Neural cell (in vitro differentiated cells): ENCODE data around the gene PRDX1. TPM values are rescaled to one million over a fixed set of nuclear protein-coding genes. Genes with fewer than 3 reads are reported as not detected.

ENCODE experiments used
- H2AFZ ChIP-seq: fragments of 200-600, 300-800 bp; sonication (generic), shearing (Covaris generic); 2 replicates; pipeline ENCODE4 v1.6.0; 2014; ENCODE audit warnings: low read depth, mild to moderate bottlenecking, antibody characterized with exemption, low read length, moderate library complexity
- H3F3A ChIP-seq: fragments of 200-600 bp; shearing (Covaris generic); 2 replicates; pipeline ENCODE4 v1.6.1; 2016; ENCODE audit warnings: mild to moderate bottlenecking, moderate library complexity, mixed read lengths, antibody characterized with exemption, low read length; ENCODE audit not compliant: insufficient read depth, poor library complexity, severe bottlenecking
- H3K27ac ChIP-seq: fragments of 200-600, 300-800 bp; sonication (generic), shearing (Covaris generic); 2 replicates; pipeline ENCODE4 v1.5.1; 2014; ENCODE audit warnings: mild to moderate bottlenecking, low read length, moderate library complexity
- H3K27me3 ChIP-seq: fragments of 300-800, 200-600 bp; sonication (generic), shearing (Covaris generic); 2 replicates; pipeline ENCODE4 v1.6.0; 2014; ENCODE audit warnings: mild to moderate bottlenecking, low read depth, low read length, moderate library complexity; ENCODE audit not compliant: insufficient read depth
- H3K36me3 ChIP-seq: fragments of 300-800, 200-600 bp; sonication (generic), shearing (Covaris generic); 2 replicates; pipeline ENCODE4 v1.5.1; 2014; ENCODE audit warnings: mild to moderate bottlenecking, antibody characterized with exemption, low read length, moderate library complexity; ENCODE audit not compliant: insufficient read depth
- H3K4me2 ChIP-seq: fragments of 300-800, 200-600 bp; sonication (generic), shearing (Covaris generic); 2 replicates; pipeline ENCODE4 v1.6.0; 2014; ENCODE audit warnings: mild to moderate bottlenecking, low read length
- H3K4me3 ChIP-seq: fragments of 300-800, 200-600 bp; sonication (generic), shearing (Covaris generic); 2 replicates; pipeline ENCODE4 v1.5.1; 2014; ENCODE audit warnings: mild to moderate bottlenecking, low read length, moderate library complexity
- H3K79me2 ChIP-seq: fragments of 200-600 bp; shearing (Covaris generic); replicated peaks from 2 replicates; pipeline ENCODE4 v1.6.0; 2014; ENCODE audit warnings: mild to moderate bottlenecking, low read length, moderate library complexity; ENCODE audit not compliant: insufficient read depth
- H3K9ac ChIP-seq: fragments of 300-800, 200-600 bp; sonication (generic), shearing (Covaris generic); 2 replicates; pipeline ENCODE4 v1.6.1; 2016; ENCODE audit warnings: mild to moderate bottlenecking, low read length, mixed read lengths
- H3K9me2 ChIP-seq: fragments of 200-600 bp; shearing (Covaris generic); 2 replicates; pipeline ENCODE4 v1.6.1; 2016; ENCODE audit warnings: mild to moderate bottlenecking, low read length, mixed read lengths; ENCODE audit not compliant: insufficient read depth
- H3K9me3 ChIP-seq: fragments of 200-600, 300-800 bp; sonication (generic), shearing (Covaris generic); 2 replicates; pipeline ENCODE4 v1.6.1; 2016; ENCODE audit warnings: mild to moderate bottlenecking, mixed run types, low read length, moderate library complexity, mixed read lengths
- H4K20me1 ChIP-seq: fragments of 200-600 bp; shearing (Covaris generic); 2 replicates; pipeline ENCODE4 v1.6.1; 2016; ENCODE audit warnings: mild to moderate bottlenecking, mixed run types; ENCODE audit not compliant: insufficient read depth
- EP300 ChIP-seq: fragments of 450-650 bp; conservative IDR thresholded peaks from 2 replicates; pipeline ENCODE4 v1.6.1; 2014; ENCODE audit warnings: antibody characterized with exemption, mild to moderate bottlenecking, moderate library complexity; ENCODE audit not compliant: poor library complexity, severe bottlenecking
- EZH2 ChIP-seq: fragments of 200-600, 300-800 bp; shearing (Covaris generic), sonication (generic); IDR thresholded peaks from 2 replicates; pipeline ENCODE4 v1.6.1; 2014; ENCODE audit warnings: antibody characterized with exemption, low read length, borderline replicate concordance, mild to moderate bottlenecking; ENCODE audit not compliant: insufficient read depth, poor library complexity, severe bottlenecking
- MXI1 ChIP-seq: fragments of 450-650 bp; conservative IDR thresholded peaks from 2 replicates; pipeline ENCODE4 v1.6.1; 2014; ENCODE audit warnings: antibody characterized with exemption, mild to moderate bottlenecking; ENCODE audit not compliant: poor library complexity, severe bottlenecking
- POLR2AphosphoS5 ChIP-seq: IDR thresholded peaks from 2 replicates; pipeline ENCODE4 v1.6.1; 2012
- RAD21 ChIP-seq: fragments of 450-650 bp; conservative IDR thresholded peaks from 2 replicates; pipeline ENCODE4 v1.6.1; 2014; ENCODE audit warnings: antibody characterized with exemption, mild to moderate bottlenecking, moderate library complexity
- SMC3 ChIP-seq: fragments of 450-650 bp; conservative IDR thresholded peaks from 2 replicates; pipeline ENCODE4 v1.6.1; 2014; ENCODE audit warnings: antibody characterized with exemption, mild to moderate bottlenecking, moderate library complexity; ENCODE audit not compliant: poor library complexity
- TAF1 ChIP-seq: IDR thresholded peaks from 2 replicates; pipeline ENCODE4 v1.6.1; 2012; ENCODE audit warnings: low read depth
- polyA plus RNA-seq: library from polyadenylated mRNA; depleted of rRNA; stranded (reverse); fragments of >200 nt; gene quantifications from 2 replicates; pipeline ENCODE4 v1.2.3, GENCODE V29; 2014
- TF ChIP-seq, protein P1 (sequence below): fragments of 450-650 bp; IDR thresholded peaks from 2 replicates; pipeline ENCODE4 v1.5.1; 2014; ENCODE audit warnings: antibody characterized with exemption, mild to moderate bottlenecking, moderate library complexity; ENCODE audit not compliant: poor library complexity, severe bottlenecking
- TF ChIP-seq, protein P2 (sequence below): IDR thresholded peaks from 2 replicates; pipeline ENCODE4 v1.6.1; 2012; ENCODE audit warnings: borderline replicate concordance

The PRDX1 gene
- polyA plus RNA-seq, 1 donor from 2014 or later, result 304 TPM

DNA sequence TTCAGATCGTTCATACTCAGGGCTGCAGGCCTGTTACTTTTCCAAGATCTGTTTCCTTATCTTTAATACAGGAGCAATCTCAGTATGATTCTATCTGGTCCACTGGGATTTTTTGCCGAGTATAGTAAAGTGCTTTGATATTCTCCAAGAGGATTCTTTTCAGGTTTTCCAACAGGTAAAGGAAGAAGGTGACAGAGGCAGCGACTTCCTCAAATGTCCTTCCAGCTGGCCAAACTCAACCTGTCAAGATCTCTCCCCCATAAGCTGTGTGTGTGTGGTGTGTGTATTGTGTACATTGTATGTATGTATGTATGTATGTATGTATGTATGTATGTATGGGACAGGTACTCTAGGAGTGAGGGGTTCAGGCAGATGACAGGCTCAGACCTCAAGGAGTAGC is 30.0 kb upstream of the PRDX1 start:
- H3K9ac ChIP-seq, result peak overlapping the region; percentile 68
- H3K27me3 ChIP-seq, result no peaks in the 10 kb centered on the region
- no peaks in the 10 kb centered on the region for H3K36me3 ChIP-seq
- no peaks in the 10 kb centered on the region for H3F3A ChIP-seq
- no peaks in the 10 kb centered on the region for H3K9me2 ChIP-seq
- H4K20me1 ChIP-seq, result no peaks in the 10 kb centered on the region
- H3K4me2 ChIP-seq, result peak overlapping the region; percentile 80
- no peak overlapping the region for H3K27ac ChIP-seq
- peak overlapping the region; percentile 79 for H3K4me3 ChIP-seq
- TF ChIP-seq SMC3 (no peak), EP300 (no peak), EZH2 (no peak), POLR2AphosphoS5 (no peak)
- TF ChIP-seq, protein P1, sequence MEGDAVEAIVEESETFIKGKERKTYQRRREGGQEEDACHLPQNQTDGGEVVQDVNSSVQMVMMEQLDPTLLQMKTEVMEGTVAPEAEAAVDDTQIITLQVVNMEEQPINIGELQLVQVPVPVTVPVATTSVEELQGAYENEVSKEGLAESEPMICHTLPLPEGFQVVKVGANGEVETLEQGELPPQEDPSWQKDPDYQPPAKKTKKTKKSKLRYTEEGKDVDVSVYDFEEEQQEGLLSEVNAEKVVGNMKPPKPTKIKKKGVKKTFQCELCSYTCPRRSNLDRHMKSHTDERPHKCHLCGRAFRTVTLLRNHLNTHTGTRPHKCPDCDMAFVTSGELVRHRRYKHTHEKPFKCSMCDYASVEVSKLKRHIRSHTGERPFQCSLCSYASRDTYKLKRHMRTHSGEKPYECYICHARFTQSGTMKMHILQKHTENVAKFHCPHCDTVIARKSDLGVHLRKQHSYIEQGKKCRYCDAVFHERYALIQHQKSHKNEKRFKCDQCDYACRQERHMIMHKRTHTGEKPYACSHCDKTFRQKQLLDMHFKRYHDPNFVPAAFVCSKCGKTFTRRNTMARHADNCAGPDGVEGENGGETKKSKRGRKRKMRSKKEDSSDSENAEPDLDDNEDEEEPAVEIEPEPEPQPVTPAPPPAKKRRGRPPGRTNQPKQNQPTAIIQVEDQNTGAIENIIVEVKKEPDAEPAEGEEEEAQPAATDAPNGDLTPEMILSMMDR, result no peak
- TF ChIP-seq, protein P2, sequence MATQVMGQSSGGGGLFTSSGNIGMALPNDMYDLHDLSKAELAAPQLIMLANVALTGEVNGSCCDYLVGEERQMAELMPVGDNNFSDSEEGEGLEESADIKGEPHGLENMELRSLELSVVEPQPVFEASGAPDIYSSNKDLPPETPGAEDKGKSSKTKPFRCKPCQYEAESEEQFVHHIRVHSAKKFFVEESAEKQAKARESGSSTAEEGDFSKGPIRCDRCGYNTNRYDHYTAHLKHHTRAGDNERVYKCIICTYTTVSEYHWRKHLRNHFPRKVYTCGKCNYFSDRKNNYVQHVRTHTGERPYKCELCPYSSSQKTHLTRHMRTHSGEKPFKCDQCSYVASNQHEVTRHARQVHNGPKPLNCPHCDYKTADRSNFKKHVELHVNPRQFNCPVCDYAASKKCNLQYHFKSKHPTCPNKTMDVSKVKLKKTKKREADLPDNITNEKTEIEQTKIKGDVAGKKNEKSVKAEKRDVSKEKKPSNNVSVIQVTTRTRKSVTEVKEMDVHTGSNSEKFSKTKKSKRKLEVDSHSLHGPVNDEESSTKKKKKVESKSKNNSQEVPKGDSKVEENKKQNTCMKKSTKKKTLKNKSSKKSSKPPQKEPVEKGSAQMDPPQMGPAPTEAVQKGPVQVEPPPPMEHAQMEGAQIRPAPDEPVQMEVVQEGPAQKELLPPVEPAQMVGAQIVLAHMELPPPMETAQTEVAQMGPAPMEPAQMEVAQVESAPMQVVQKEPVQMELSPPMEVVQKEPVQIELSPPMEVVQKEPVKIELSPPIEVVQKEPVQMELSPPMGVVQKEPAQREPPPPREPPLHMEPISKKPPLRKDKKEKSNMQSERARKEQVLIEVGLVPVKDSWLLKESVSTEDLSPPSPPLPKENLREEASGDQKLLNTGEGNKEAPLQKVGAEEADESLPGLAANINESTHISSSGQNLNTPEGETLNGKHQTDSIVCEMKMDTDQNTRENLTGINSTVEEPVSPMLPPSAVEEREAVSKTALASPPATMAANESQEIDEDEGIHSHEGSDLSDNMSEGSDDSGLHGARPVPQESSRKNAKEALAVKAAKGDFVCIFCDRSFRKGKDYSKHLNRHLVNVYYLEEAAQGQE, result no peak
- peaks cover 16% of the 10 kb centered on the region for H3K79me2 ChIP-seq
- H2AFZ ChIP-seq, result no peak overlapping the region
- H3K9me3 ChIP-seq, result no peaks in the 10 kb centered on the region

DNA sequence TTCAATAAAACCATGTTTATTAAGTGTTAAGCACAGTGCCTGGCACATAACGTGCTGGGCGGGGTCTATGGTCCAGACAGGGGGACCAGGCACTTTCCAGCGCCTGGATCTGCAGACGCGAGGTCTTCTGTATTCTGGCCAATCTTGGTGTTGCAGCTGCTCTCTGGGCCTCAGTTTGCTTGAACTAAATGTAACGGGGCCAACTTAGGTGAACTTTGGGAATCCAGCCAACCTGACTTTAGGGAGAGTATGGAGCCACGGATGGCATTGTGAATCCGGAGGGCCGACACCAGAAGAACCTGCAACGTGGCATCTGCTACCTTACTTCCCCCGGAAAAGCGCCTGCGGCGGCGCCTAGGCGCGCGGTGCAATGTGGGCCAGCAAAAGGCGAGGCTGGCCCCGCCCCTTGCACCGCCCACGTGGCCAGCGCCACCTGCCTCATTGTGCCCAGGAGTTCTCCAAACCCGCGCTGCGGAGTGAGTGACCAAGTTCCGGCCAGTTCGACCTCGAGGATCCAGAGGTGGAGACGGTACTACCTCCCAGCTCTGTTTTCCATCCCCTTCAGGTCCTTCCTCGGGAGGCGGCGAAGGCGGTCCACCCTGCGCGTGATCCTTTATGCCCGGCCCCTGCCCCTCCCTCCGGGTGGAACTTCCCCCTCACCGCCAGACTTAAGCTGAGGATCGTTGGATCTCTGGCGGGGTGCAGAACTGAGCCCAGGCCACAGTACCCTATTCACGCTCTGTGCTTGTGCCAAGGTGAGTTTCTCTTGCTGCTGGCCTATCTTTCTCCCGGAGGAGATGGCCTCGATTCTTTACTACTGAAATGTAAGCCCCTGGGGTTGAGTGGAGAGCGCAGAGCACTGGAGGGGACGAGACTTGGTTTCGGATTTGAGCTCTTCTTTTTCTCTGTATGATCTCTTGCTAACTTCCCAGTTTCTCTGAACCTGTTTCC is 29.0 kb upstream of the PRDX1 start, which contains the start of gene AKR1A1:
Gene AKR1A1 (plus strand): TSS at position 426 of the 951 bp plus-strand sequence. CDS start 10,969 bp downstream, outside the sequence.
- Histone ChIP-seq H3K9me3 (no peaks in the 10 kb centered on the region), H3K9me2 (no peaks in the 10 kb centered on the region), H2AFZ (peak within 1 kb of the TSS; percentile 97), H3F3A (no peaks in the 10 kb centered on the region), H3K27ac (peak within 1 kb of the TSS; percentile 73), H4K20me1 (no peaks in the 10 kb centered on the region), H3K79me2 (peaks cover 16% of the 10 kb centered on the region), H3K27me3 (no peaks in the 10 kb centered on the region), H3K4me2 (peak within 1 kb of the TSS; percentile 97), H3K36me3 (no peaks in the 10 kb centered on the region), H3K4me3 (peak within 1 kb of the TSS; percentile 79), H3K9ac (peak within 1 kb of the TSS; percentile 68)
- TF ChIP-seq EP300, result no peak
- no peak for TF ChIP-seq TAF1
- TF ChIP-seq MXI1, result peak; percentile 98
- TF ChIP-seq POLR2AphosphoS5, result peak; percentile 64
- TF ChIP-seq, protein P1, result peak; percentile 33
- no peak for TF ChIP-seq EZH2
- TF ChIP-seq RAD21, result no peak
- TF ChIP-seq SMC3, result peak; percentile 30
- TF ChIP-seq, protein P2, result no peak
